ENCODE measurements around the gene RRP9.

DNA sequence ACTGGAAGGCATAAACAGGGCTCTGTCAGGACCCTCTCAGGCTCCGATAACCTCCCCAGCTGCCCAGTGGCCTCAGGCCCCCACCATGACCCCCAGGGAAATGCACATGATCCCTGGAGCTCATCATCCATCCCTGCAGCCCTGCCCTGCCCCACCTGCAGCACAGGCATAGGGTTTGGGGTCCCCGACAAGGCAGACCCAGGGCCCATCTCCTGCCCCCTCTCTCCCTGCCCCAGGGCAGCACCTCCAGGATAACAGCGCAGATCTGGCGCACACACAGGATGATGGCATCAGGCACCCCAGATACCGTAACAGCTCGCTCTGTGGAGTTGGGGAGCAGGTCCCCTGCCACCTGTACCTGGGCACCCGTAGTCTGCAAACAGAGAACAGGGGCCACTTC, 17.9 kb upstream of the RRP9 start:
- TF ChIP-seq, protein P1, sequence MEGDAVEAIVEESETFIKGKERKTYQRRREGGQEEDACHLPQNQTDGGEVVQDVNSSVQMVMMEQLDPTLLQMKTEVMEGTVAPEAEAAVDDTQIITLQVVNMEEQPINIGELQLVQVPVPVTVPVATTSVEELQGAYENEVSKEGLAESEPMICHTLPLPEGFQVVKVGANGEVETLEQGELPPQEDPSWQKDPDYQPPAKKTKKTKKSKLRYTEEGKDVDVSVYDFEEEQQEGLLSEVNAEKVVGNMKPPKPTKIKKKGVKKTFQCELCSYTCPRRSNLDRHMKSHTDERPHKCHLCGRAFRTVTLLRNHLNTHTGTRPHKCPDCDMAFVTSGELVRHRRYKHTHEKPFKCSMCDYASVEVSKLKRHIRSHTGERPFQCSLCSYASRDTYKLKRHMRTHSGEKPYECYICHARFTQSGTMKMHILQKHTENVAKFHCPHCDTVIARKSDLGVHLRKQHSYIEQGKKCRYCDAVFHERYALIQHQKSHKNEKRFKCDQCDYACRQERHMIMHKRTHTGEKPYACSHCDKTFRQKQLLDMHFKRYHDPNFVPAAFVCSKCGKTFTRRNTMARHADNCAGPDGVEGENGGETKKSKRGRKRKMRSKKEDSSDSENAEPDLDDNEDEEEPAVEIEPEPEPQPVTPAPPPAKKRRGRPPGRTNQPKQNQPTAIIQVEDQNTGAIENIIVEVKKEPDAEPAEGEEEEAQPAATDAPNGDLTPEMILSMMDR (IDR thresholded peaks at IDR 0.05 in 8 of 11, conservative IDR thresholded peaks at IDR 0.05 in 3 of 11): no peak
- no peak for TF ChIP-seq POLR2AphosphoS5 (IDR thresholded peaks at IDR 0.05)
- no peak for TF ChIP-seq POLR2A (IDR thresholded peaks at IDR 0.05)
